Ovary (tissue), 3 donors: Measurements from ENCODE around the gene LILRA6.

Experiments
- EP300 ChIP-seq: sonication (generic); formaldehyde crosslinking; IDR thresholded peaks from one replicate; pipeline ENCODE4 v1.6.1; 2017; ENCODE audit warnings: antibody characterized with exemption
- POLR2A ChIP-seq: fragments of 450-650 bp; IDR thresholded peaks from one replicate; pipeline ENCODE4 v1.6.1; 2017; ENCODE audit warnings: antibody characterized with exemption, mild to moderate bottlenecking, moderate library complexity
- TF ChIP-seq, protein P1 (sequence below), 3 donors: fragments of 450-650 bp in 2 of 3; fragments of 200-600 bp in 1 of 3; IDR thresholded peaks; one replicate each; pipeline versions ENCODE4 v1.5.1 to v1.8.0; 2016 to 2022; ENCODE audit warnings: antibody characterized with exemption in 3 of 3, mild to moderate bottlenecking in 1 of 3
- donor health status: DM: no; HTN: no; CAD: no.

DNA sequence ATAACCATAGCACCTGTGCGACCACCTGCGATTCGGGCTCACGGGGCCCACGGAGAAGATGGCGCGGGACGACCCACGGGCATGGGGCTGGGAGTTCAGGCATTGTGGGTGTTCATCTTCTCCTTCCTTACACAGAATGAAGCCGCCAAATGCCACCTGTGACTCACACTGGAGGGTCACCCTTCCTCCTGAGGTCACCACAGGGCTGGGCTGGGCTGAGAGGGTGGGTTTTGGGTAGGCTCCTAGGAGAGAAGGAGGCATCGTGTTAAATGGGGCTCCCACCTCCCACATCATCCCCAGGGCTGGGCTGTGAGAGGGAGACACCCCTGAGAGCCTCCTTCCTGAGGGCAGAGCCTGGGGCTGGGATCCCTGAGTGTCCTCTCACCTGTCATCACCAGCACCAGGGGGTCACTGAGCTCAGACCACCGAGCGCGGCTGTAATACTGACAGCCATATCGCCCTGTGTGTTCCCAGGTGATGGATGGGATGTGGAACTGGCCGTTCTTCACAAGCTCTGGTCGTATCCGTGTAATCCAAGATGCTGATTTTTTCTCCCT, 36.9 kb upstream of the LILRA6 start:
- TF ChIP-seq, protein P1, sequence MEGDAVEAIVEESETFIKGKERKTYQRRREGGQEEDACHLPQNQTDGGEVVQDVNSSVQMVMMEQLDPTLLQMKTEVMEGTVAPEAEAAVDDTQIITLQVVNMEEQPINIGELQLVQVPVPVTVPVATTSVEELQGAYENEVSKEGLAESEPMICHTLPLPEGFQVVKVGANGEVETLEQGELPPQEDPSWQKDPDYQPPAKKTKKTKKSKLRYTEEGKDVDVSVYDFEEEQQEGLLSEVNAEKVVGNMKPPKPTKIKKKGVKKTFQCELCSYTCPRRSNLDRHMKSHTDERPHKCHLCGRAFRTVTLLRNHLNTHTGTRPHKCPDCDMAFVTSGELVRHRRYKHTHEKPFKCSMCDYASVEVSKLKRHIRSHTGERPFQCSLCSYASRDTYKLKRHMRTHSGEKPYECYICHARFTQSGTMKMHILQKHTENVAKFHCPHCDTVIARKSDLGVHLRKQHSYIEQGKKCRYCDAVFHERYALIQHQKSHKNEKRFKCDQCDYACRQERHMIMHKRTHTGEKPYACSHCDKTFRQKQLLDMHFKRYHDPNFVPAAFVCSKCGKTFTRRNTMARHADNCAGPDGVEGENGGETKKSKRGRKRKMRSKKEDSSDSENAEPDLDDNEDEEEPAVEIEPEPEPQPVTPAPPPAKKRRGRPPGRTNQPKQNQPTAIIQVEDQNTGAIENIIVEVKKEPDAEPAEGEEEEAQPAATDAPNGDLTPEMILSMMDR (IDR thresholded peaks at IDR 0.05) = no peak
- TF ChIP-seq POLR2A (no peak), EP300 (no peak)
